GM18498 (cell line): ENCODE results near the gene BPIFB2.
"Not testable (repeated sequence)": the region's sequence is repeated elsewhere in the genome, so short reads cannot be mapped to it uniquely, and the experiment has no call there.

Source experiments
- ATAC-seq: cut with Tn5 transposase; IDR thresholded peaks from one replicate; pipeline ENCODE4 v1.9.1; 2021; ENCODE audit warnings: mild to moderate bottlenecking, moderate library complexity; ENCODE audit not compliant: unreplicated experiment

BPIFB2 gene, protein sequence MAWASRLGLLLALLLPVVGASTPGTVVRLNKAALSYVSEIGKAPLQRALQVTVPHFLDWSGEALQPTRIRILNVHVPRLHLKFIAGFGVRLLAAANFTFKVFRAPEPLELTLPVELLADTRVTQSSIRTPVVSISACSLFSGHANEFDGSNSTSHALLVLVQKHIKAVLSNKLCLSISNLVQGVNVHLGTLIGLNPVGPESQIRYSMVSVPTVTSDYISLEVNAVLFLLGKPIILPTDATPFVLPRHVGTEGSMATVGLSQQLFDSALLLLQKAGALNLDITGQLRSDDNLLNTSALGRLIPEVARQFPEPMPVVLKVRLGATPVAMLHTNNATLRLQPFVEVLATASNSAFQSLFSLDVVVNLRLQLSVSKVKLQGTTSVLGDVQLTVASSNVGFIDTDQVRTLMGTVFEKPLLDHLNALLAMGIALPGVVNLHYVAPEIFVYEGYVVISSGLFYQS

DNA sequence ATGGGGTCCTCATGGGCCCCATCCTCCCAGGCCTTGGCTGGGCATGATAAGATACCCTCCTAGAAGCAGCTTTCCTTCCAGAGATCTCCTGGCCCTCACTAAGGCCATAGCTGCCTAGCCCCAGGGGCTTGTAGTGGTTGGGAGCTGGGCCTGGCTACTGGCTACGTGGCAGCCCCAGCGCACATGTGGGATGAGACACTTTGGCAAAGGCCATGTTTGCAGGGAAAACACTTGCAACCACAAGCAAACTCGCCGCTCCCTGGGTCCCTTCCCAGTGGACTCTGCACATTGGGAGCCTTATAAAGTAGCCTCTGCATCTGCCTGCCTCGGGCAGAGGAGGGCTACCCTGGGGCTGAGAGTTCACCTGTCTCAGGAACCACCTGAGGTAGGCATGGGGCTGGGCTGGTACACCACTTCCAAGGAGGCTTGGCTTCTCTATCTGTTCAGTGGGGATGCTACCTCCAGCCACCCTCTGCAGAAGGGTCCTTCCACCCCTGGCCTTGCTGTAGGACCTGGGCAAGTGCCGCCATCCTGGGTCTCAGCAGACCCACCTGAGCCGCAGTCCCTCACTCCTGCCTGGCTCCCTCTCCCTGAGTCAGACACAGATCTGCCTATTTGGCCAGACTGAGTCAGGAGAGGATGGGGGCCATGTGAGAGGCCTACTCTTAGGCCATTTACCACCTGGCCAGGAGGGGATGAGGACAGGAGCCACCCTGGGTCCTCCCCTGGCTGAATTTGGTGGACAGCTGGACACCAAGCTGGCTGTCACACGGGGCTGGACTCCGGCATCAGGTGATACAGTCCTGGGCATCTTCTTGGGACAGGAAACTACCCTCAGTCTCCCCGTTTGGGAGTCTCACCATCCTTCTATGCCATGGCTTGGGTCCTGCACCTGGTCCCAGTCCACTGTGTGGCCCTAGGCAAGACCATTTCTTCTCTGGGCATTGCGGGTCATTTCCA is at the start of gene BPIFB2:
Gene BPIFB2, plus strand, starts transcription at position 329 of the 960 bp plus-strand sequence. CDS start 871 bp downstream, outside the sequence.
- ATAC-seq: no peak

DNA sequence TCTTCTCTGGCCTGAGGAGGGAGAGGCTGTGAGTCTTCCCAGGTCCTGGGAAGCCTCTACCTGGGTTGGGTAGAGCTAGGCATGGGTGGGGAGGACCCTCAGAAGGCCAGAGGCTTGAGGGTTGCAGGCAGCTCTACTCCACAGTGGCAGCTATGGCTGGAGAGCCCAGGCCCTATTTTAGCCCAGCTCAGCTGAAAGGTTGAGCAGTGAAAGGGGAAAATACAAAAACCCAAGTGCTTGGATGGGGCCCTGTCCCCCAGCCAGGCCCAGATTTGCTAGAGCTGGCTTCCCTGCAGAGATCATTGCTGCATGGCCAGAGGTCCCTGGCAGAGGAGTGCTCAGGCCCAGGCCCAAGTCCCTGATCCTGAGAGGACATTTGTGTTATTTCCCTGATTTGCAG is 48.9 kb upstream of the BPIFB2 start:
- ATAC-seq: no peak

DNA sequence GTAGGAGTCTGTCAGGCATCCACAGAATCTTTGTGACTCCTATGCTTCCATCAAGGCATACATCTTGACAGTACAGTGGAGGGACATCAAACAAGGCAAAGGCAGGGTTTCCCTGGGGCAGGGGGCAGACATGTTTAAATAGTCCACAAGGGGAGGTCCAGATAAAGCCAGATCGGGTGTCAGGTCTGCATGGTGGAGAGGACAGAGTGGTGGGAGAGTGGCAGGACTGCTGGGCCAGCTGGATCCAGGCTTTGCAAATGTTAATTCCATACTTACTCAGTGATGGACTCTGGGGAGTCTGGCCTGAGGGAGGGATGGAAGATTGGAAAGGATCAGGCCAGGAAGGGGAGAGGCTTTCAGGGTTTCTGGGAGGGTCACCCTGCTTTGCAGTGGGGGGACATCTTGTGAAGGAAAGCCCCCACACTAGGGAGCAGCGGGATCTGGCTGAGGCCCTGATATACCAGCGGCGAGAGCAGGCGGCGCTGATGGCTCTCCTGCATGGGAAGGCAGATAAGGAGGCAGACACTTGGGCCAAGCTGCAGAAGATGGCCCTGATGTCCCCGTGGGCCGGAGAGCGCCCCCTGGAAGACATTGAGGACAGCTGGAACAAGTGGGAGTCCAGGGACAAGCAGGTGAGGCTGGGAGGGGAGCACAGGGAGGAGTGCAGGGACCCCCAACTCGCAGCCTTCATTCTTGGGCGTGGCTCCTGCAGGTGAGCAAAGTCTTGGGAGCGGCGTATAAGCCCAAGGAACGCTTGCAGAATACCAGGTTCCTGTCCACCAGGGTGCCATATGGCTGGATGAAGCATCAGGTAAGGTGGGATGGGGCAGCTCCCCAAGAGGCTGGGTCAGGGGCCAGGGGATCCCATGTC is 47.9 kb upstream of the BPIFB2 start:
- no peak for ATAC-seq

DNA sequence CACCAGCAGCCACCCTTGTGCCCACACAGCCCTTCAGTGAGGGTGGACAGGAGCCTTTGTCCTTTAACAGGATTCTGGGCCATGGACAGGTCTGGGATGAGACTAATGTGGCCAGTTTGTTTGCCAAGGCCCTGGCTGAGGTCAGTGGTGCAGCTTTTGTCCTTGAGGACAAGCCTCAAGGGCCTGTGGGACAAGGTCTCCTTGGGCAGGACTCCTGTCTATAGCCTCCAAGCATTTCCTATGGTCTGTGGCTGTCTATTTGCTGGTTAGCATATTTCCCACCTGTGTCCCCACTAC is 47.3 kb upstream of the BPIFB2 start:
- no peak for ATAC-seq

DNA sequence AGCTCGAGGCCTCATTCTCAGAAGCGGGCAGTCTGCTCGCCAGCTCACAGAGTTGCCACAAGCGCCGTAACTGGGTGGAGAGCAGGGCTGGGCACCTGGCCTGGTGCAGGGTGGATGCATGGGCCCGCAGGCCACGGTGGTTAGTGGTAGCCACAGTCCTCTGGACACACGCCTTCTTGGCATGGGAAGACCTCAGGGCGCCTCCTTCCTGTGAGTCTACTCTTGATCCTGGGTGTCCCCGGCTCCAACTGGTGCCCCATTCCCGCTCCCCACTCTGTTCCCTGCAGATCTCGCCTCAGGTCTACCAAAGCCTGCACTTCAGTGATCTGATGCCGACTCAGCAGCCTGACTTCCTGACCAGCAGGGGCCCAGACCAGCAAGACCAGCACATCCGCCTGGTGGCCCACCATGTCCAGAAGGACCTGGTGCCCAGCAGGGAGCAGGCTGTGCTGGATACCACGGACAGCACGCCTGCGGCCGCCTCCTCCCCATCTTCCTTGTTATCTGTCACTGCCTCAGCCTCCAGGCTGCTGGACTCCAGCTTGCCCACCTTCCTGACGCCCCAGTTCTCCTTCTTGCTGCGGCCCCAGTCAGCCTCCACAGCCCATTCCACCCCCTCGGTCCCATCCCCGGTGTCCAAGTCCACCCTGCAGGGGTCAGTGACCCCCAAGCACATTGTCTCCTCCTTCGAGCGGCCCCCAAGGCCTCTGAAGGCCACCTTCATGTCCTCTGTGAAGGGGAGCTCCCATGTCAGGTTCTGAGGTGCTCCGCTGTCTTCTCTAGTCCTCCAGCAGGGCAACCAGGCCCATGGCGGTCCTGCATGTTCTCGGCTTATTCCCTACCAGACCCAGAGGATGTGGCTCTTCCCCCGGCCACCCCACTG is 46.4 kb upstream of the BPIFB2 start:
- ATAC-seq: no peak

DNA sequence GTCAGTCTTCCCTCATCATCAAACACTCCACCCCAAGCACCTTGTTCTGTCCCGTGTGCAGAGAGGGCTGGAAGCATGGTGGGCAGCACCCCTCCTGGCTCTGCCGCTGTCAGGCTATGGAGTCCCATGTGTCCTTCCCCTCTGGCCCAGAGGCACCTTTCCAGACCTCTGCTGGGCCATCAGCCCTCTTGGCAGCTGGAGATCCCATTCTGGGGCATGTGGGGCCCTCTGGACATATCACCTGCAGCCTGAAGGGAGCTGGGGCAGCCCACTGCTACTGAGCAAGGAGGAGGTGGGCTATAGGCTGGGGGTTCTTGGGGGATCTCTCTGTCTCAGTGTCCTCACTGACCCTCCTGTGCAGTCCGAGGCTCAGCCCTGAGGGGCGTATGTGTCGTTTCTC is 45.5 kb upstream of the BPIFB2 start:
- ATAC-seq: no peak

DNA sequence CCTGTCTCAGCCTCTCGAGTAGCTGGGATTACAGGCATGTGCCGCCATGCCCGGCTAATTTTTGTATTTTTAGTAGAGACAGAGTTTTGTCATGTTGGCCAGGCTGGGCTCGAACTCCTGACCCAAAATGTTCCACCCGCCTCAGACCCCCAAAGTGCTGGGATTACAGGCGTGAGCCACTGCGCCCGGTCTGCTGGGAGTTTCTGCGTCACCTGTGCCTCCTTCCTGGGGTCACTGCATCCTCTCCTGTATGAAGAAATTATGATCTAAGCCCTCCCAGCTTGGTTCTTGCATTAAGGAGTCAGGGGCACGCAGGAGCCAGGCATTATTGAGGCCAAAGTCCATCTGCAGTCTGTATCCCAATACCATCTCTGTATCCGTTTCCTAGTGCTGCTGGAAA is 44.9 kb upstream of the BPIFB2 start:
- not testable (repeated sequence) for ATAC-seq

DNA sequence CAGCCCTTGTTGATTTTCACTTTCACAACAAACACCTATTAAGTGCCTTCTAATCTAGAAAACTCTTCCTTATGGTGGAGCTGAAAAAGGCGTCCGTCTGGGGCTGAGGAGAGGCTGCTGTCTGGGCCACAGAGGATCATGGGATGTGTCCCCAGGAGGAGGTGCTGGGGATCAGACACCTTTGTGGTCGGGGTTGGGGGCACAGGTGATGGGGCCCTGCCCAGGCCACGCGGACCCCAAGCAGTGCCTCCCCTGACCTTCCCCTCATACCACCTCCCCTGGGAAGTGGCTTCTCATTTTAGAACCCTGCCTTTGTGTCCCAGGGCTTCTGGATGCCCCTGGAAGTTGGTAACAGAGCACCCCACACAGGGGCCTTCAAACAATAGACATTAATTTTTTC is 44.3 kb upstream of the BPIFB2 start:
- no peak for ATAC-seq

DNA sequence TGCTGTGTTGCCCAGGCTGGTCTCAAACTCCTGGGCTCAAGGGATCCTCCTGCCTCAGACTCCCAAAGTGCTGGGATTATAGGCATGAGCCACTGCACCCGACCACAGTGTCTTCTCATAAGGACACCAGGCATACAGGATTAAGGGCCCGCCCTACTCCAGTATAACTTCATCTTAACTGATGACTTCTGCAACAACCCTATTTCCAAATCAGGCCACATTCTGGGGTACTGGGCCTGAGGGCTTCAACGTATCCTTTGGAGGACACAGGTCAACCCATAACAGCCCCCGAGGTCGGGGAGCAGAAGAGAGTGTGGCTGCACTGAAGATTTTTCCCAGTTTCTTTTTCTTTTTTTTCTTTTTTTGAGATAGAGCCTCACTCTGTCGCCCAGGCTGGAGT is 42.9 kb upstream of the BPIFB2 start:
- no peak for ATAC-seq

DNA sequence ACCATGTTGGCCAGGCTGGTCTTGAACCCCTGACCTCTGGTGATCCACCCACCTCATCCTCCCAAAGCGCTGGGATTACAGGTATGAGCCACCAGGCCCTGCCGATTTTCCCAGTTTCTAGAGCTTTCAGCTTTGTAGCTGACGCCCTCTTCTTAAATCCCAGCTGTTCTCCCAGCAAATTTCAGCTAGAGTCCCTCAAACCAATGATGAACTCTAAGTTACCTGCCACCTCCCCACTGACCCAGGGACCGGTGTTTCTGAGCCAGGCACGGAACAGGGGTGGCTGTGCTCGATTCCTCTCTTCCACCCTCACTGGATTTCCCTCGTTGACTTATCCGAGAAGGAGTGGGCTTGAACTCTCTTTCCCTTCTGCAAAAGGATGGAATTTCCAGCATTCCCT is 42.4 kb upstream of the BPIFB2 start:
- ATAC-seq: no peak

DNA sequence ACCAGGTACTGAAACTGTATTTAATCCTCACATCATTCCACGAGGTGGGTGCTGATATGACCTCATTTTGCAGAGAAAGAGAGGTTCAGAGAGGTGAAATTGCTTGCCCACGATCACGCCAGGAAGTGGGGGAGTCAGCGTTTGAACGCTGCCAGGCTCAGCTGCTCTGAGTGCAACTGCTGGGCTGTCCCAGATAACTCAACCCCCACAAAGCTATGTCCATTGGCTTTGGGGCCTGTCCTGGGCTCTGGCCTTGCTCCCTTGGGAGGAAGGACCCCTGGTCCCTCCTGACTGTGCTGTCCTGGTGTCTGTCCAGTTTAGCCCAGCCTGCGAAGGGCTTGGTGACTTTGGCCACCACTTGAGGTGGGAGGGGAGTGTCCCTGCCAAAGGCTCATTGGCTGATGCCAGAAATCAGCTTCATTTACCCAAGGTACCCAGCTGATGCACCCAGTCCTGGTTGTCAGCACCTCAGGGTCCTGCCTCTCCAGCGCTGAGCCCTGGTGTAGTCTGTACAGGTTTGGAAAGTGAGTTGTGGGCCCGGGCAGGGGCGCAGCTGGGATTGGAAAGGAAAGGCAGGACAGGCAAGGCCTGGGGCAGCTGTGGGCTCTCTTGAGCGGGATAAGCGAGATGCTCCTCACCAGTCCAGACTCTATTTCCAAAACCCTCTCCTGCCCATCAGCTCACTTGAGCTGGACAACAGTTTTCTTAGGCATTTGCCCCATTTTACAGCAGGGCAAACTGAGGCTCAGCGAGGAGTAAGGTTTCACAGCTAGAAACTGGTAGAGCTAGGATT is 41.7 kb upstream of the BPIFB2 start:
- ATAC-seq: no peak

DNA sequence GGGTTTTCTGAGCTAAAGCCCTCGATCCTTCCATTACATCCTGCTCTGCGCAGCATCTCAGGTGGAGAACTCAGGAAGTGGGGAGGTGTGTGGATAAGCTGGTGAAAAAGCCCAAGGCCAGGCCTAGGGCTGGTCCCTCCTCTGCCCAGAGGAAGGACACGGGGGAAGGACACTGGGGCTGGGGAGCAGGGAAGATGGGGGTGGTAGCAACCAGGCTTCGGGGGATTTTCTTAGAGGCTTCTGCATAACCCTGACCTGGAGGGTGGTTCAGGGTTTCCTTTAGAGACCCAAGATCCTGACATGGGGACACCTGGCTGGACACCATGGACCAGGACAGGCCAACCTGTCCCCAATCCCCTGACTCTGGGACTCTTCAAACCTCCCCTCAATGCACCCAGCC is 41.1 kb upstream of the BPIFB2 start:
- no peak for ATAC-seq

DNA sequence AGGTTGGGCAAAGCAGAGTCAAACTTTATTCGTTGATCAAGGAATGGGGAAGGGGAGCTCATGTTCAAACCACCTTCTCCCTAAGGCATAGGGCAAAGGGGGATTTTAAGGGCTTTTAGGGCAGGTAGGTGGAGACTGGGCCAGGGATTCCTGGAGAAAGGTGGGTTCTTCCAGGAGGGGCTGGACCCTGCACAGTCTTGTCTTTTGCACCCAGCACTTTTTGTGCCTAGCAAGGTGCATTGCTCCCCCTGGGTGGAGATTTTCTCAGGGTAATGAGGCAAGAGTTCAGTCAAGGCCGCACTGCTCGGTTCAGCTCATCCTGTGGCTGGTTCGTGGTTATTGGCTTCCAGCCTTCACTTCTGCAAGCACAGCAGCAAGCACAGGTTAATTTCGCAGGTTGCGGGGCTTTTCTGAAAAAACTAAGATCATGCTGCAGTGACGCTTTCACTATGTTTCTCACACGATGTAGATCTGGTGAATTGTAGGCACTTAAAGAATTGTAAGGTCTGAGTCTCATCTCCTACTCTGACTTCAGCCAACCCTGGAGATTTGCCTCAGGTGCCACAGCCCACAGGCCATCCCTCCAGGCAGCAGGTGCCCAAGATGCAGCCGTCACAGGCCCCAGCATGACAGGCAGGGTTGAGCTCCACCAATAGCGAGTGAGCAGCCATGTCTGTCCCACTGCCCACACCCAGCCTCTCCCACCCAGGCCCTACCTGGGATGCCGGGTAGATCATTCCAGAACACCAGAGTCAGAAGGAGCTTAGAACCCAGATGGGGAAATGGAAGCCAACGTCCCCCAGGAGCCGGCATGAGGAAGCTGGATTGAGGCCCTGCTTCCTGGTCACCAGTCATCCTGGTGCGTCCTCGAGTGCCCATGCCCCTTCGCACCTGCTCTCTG is 40.4 kb upstream of the BPIFB2 start:
- no peak for ATAC-seq

DNA sequence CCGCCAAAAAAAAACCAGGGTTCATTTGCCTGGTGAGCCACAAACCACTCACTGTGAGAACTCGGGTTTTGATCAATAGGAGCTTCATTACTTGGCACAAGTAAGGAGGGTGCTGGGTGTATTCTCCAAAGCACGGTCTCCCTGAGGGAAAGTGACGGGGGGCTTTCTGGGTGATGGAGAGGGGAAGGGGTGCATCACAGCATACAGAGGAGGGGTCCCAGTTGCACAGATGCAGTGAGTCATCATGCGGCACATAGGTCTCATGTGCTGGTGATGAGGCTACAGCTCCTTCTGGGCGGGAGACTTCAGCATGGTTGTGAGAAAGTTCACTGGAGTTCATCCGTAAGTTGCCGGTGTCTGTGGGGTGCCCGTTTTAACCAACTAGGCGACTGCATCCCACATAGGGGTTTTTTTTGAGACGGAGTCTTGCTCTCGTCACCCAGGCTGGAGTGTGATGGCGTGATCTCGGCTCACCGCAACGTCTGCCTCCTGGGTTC is 39.5 kb upstream of the BPIFB2 start:
- ATAC-seq: no peak

DNA sequence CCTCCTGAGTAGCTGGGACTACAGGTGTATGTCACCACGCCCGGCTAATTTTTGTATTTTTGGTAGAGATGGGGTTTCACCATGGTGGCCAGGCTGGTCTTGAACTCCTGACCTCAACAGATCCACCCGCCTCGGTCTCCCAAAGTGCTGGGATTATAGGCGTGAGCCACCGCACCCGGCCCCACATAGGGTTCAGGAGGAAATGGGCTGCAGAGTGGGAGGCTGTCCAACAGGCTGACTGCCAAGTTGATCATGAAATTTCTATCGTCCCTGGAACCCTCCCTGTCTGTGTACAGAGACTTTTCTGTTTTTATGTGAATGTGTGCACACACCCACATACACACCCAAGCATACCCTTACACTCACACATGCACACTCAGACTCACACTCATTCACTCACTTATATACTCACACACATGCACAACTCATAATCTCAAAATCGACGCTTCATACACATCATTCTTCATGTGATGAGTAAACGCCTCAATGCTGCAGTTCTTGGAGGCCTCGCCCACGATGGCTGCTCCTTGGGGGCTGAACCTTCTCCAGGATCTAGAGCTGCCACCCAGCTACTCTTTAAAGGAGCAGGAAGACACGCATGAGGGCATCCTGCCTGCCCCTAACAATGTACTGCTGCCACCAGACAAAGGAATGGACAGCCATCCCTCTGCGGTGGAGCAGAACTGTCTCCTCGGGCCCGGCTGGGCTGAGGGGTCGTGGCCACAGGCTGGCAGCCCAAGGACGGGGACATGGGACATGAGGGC is 38.8 kb upstream of the BPIFB2 start:
- no peak for ATAC-seq

DNA sequence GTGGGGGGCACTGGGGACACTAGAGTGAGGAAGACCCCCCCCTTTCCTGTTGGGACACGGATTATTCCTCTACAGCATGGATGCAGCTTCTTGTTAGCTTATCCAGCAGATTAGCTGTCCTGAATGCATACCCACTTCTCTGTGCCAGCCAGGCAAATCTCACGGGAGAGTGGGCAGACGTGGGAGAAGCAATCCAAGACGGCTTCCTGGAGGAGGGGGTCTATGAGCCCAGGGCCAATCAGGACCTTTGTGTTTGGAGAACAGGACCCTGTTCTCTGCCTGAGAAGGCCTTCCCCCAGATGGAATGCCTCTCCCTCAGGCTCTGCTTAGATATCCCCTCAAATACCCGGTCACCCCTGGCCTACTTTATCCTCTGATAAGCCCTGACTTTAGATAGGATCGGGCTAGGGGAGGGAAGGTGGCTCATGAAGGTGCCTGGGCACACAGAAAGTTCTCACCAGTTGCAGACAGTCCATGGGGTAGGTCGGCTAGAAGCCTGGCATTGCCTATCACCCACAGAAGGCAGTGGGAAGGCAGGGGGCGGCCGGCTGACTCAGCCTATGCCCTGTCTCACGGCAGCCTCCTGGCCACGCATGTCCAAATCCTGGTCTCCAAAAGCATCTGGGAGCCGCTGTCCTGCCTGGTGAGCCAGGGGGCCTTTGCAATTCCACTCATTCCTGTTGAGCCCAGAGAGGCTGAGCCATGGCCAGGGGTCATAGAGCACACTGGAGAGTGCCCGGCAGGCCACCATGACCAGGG is 38.0 kb upstream of the BPIFB2 start:
- ATAC-seq: no peak
